Neuronal stem cell (in vitro differentiated cells): Measurements from ENCODE around the gene GPR39.

Source experiments
- DNase-seq: peaks from one replicate; pipeline ENCODE4 v3.0.0-alpha.2; 2013; ENCODE audit warnings: low spot score
- H2AFZ ChIP-seq: one replicate; pipeline ENCODE4 v1.6.1; 2013; ENCODE audit warnings: mild to moderate bottlenecking, low read length, inconsistent platforms
- H2AK5ac ChIP-seq: 2 replicates; pipeline ENCODE4 v1.6.1; 2013; ENCODE audit warnings: low read depth, mild to moderate bottlenecking, inconsistent platforms, low read length, moderate library complexity, mixed read lengths
- H2BK120ac ChIP-seq: 2 replicates; pipeline ENCODE4 v1.6.1; 2013; ENCODE audit warnings: low read depth, mild to moderate bottlenecking, inconsistent platforms, low read length, moderate library complexity, mixed read lengths
- H2BK12ac ChIP-seq: one replicate; pipeline ENCODE4 v1.6.1; 2013; ENCODE audit warnings: low read length, inconsistent platforms
- H2BK15ac ChIP-seq: 2 replicates; pipeline ENCODE4 v1.6.1; 2013; ENCODE audit warnings: mild to moderate bottlenecking, low read length, inconsistent platforms, mixed read lengths
- H2BK5ac ChIP-seq: one replicate; pipeline ENCODE4 v1.6.1; 2013; ENCODE audit warnings: inconsistent platforms, mild to moderate bottlenecking, low read length, moderate library complexity
- H3K14ac ChIP-seq: one replicate; pipeline ENCODE4 v1.6.1; 2013; ENCODE audit warnings: low read length, inconsistent platforms
- H3K18ac ChIP-seq: 2 replicates; pipeline ENCODE4 v1.6.1; 2013; ENCODE audit warnings: low read length, inconsistent platforms
- H3K23ac ChIP-seq: 2 replicates; pipeline ENCODE4 v1.6.1; 2013; ENCODE audit warnings: low read depth, mild to moderate bottlenecking, mixed read lengths, low read length, inconsistent platforms; ENCODE audit not compliant: poor library complexity
- H3K27ac ChIP-seq: replicated peaks from 3 replicates; pipeline ENCODE4 v1.5.1; 2013; ENCODE audit warnings: low read length, inconsistent platforms
- H3K27me3 ChIP-seq, 3 experiments: 2 replicates each; pipeline ENCODE4 v1.6.1; 2013; ENCODE audit warnings: low read length in 3 of 3, mild to moderate bottlenecking in 2 of 3, inconsistent platforms in 1 of 3, low read depth in 1 of 3, mixed read lengths in 1 of 3, moderate library complexity in 1 of 3; ENCODE audit not compliant: control insufficient read depth in 3 of 3, insufficient read depth in 3 of 3
- H3K36me3 ChIP-seq, 2 donors: replicated peaks in 1 of 2; 2 replicates each; pipeline ENCODE4 v1.6.1; 2013; ENCODE audit warnings: low read length in 2 of 2; ENCODE audit not compliant: control insufficient read depth in 2 of 2, insufficient read depth in 2 of 2
- H3K4ac ChIP-seq: 2 replicates; pipeline ENCODE4 v1.6.1; 2013; ENCODE audit warnings: inconsistent platforms, mild to moderate bottlenecking, low read length, moderate library complexity
- H3K4me1 ChIP-seq, 2 donors: 1 replicate in 1 of 2; 2 replicates in 1 of 2; pipeline ENCODE4 v1.6.1; 2013; ENCODE audit warnings: low read length in 2 of 2, low read depth in 1 of 2; ENCODE audit not compliant: control insufficient read depth in 2 of 2, insufficient read depth in 1 of 2
- H3K4me2 ChIP-seq: one replicate; pipeline ENCODE4 v1.6.1; 2013; ENCODE audit warnings: mild to moderate bottlenecking, low read length, inconsistent platforms; ENCODE audit not compliant: insufficient read depth, poor library complexity, severe bottlenecking
- H3K4me3 ChIP-seq, 2 donors: 2 replicates each; pipeline ENCODE4 v1.5.1; 2013; ENCODE audit warnings: low read length in 2 of 2, mild to moderate bottlenecking in 2 of 2, inconsistent platforms in 1 of 2, moderate library complexity in 1 of 2
- H3K79me1 ChIP-seq: one replicate; pipeline ENCODE4 v1.6.1; 2013; ENCODE audit warnings: low read depth, mild to moderate bottlenecking, inconsistent platforms, low read length, moderate library complexity
- H3K9ac ChIP-seq: one replicate; pipeline ENCODE4 v1.6.1; 2013; ENCODE audit warnings: mild to moderate bottlenecking, low read depth, low read length, inconsistent platforms; ENCODE audit not compliant: poor library complexity
- H3K9me3 ChIP-seq, 2 donors: replicated peaks in 1 of 2; 2 replicates each; pipeline versions ENCODE3 to v1.6.1; 2013; ENCODE audit warnings: low read length in 2 of 2, mild to moderate bottlenecking in 2 of 2, inconsistent platforms in 1 of 2, low read depth in 1 of 2, mixed read lengths in 1 of 2, moderate library complexity in 1 of 2; ENCODE audit not compliant: control insufficient read depth in 2 of 2, insufficient read depth in 1 of 2
- H4K8ac ChIP-seq: one replicate; pipeline ENCODE4 v1.6.1; 2013; ENCODE audit warnings: low read depth, mild to moderate bottlenecking, inconsistent platforms, low read length, moderate library complexity
- H4K91ac ChIP-seq: one replicate; pipeline ENCODE4 v1.6.1; 2013; ENCODE audit warnings: low read length, low read depth, mild to moderate bottlenecking, inconsistent platforms; ENCODE audit not compliant: poor library complexity
- WGBS, 2 donors: extraction: QIAGEN DNeasy Blood & Tissue Kit; methylation state at CpG; one replicate each; pipeline ENCODE4 v1.1.7; 2013; ENCODE audit warnings: missing lambda C conversion rate in 2 of 2, mixed read lengths in 1 of 2; ENCODE audit not compliant: insufficient read length in 2 of 2, insufficient replicate concordance in 1 of 2; ENCODE audit errors: extremely low coverage in 2 of 2; 5-methylcytosine and 5-hydroxymethylcytosine counted together

The GPR39 gene

GRCh38 chr2:132468821-132469675 is 52.4 kb downstream of the GPR39 start:
- no peaks in the 10 kb centered on the region for H3K27me3 ChIP-seq

GRCh38 chr2:132470746-132471145 is 54.1 kb downstream of the GPR39 start:
- H3K4me2 ChIP-seq, result no peak overlapping the region
- no peak overlapping the region for H3K18ac ChIP-seq
- H2BK12ac ChIP-seq, result no peak overlapping the region
- no peak overlapping the region for H3K9ac ChIP-seq
- H3K36me3 ChIP-seq, result no peaks in the 10 kb centered on the region
- H3K27me3 ChIP-seq, result no peaks in the 10 kb centered on the region
- H3K14ac ChIP-seq, result no peak overlapping the region
- no peak for DNase-seq
- no peak overlapping the region for H2BK5ac ChIP-seq
- no peaks in the 10 kb centered on the region for H3K79me1 ChIP-seq
- no peak overlapping the region for H3K4me3 ChIP-seq
- no peak overlapping the region for H3K27ac ChIP-seq
- no peak overlapping the region for H4K91ac ChIP-seq
- H3K4ac ChIP-seq, result no peak overlapping the region
- H4K8ac ChIP-seq, result no peak overlapping the region
- peaks cover 0 to 7% of the 10 kb centered on the region in 2 donors for H3K4me1 ChIP-seq
- H2AFZ ChIP-seq, result no peak overlapping the region
- H2BK120ac ChIP-seq, result no peak overlapping the region
- H2AK5ac ChIP-seq, result no peak overlapping the region
- WGBS, 2 donors, result no CpG with 5 or more reads among the region's 2 CpGs
- H2BK15ac ChIP-seq, result no peak overlapping the region
- H3K9me3 ChIP-seq, result peaks cover 13 to 24% of the 10 kb centered on the region in 2 donors
- no peak overlapping the region for H3K23ac ChIP-seq

More at GRCh38 chr2:132468821-132469675, 52.4 kb downstream of the GPR39 start:
- no CpG with 5 or more reads among the region's 9 CpGs for WGBS, 2 donors
- H3K4me2 ChIP-seq, result no peak overlapping the region
- no peak overlapping the region for H3K9ac ChIP-seq
- no peak overlapping the region for H4K8ac ChIP-seq
- H2AK5ac ChIP-seq, result no peak overlapping the region
- H3K4ac ChIP-seq, result no peak overlapping the region
- no peaks in the 10 kb centered on the region for H3K79me1 ChIP-seq
- H3K18ac ChIP-seq, result no peak overlapping the region
- no peak overlapping the region for H3K27ac ChIP-seq
- H3K36me3 ChIP-seq, result no peaks in the 10 kb centered on the region
- H2BK120ac ChIP-seq, result no peak overlapping the region
- H3K4me3 ChIP-seq, result no peak overlapping the region
- H2BK5ac ChIP-seq, result no peak overlapping the region
- H3K23ac ChIP-seq, result no peak overlapping the region
- peak overlapping the region; percentile 36 for H2AFZ ChIP-seq
- no peak for DNase-seq
- H2BK15ac ChIP-seq, result no peak overlapping the region
- no peak overlapping the region for H3K14ac ChIP-seq
- no peak overlapping the region for H4K91ac ChIP-seq
- H3K4me1 ChIP-seq, result peaks cover 0 to 7% of the 10 kb centered on the region in 2 donors
- peaks cover 17 to 27% of the 10 kb centered on the region in 2 donors for H3K9me3 ChIP-seq
- H2BK12ac ChIP-seq, result no peak overlapping the region

GRCh38 chr2:132473174-132473883 is 56.7 kb downstream of the GPR39 start:
- no peak overlapping the region for H3K4me2 ChIP-seq
- H4K91ac ChIP-seq, result no peak overlapping the region
- H3K4me3 ChIP-seq, result no peak overlapping the region
- H3K4ac ChIP-seq, result no peak overlapping the region
- no peaks in the 10 kb centered on the region for H3K79me1 ChIP-seq
- H2BK12ac ChIP-seq, result no peak overlapping the region
- H3K36me3 ChIP-seq, result no peaks in the 10 kb centered on the region
- no peak overlapping the region for H4K8ac ChIP-seq
- H3K14ac ChIP-seq, result no peak overlapping the region
- H3K23ac ChIP-seq, result no peak overlapping the region
- H3K27ac ChIP-seq, result no peak overlapping the region
- WGBS, 2 donors, result no CpG with 5 or more reads among the region's 2 CpGs
- H3K27me3 ChIP-seq, result no peaks in the 10 kb centered on the region
- H2BK15ac ChIP-seq, result no peak overlapping the region
- no peak overlapping the region for H2AK5ac ChIP-seq
- no peak for DNase-seq
- no peak overlapping the region for H2BK120ac ChIP-seq
- H2AFZ ChIP-seq, result no peak overlapping the region
- no peak overlapping the region for H3K9ac ChIP-seq
- peaks cover 0 to 7% of the 10 kb centered on the region in 2 donors for H3K4me1 ChIP-seq
- no peak overlapping the region for H3K18ac ChIP-seq
- H3K9me3 ChIP-seq, result peaks cover 8 to 11% of the 10 kb centered on the region in 2 donors
- no peak overlapping the region for H2BK5ac ChIP-seq

- no peak overlapping the region for H2AFZ ChIP-seq
- H4K8ac ChIP-seq, result no peak overlapping the region
- H2AK5ac ChIP-seq, result no peak overlapping the region
- no peak overlapping the region for H3K9ac ChIP-seq
- no peak overlapping the region for H2BK5ac ChIP-seq
- peaks cover 3% of the 10 kb centered on the region in 2 donors for H3K9me3 ChIP-seq
- H3K4ac ChIP-seq, result no peak overlapping the region
- no peak for DNase-seq
- no peak overlapping the region for H2BK12ac ChIP-seq
- no peak overlapping the region for H2BK120ac ChIP-seq
- H3K4me3 ChIP-seq, result no peak overlapping the region
- H3K4me1 ChIP-seq, result no peaks in the 10 kb centered on the region
- no peak overlapping the region for H3K14ac ChIP-seq
- no peaks in the 10 kb centered on the region for H3K27me3 ChIP-seq
- H3K27ac ChIP-seq, result no peak overlapping the region
- H3K79me1 ChIP-seq, result no peaks in the 10 kb centered on the region
- no CpG with 5 or more reads among the region's 2 CpGs for WGBS, 2 donors
- H2BK15ac ChIP-seq, result no peak overlapping the region
- H3K4me2 ChIP-seq, result no peak overlapping the region
- H3K18ac ChIP-seq, result no peak overlapping the region
- no peak overlapping the region for H3K23ac ChIP-seq
- no peak overlapping the region for H4K91ac ChIP-seq
- H3K36me3 ChIP-seq, result no peaks in the 10 kb centered on the region
Observed at GRCh38 chr2:132475615-132476014, 59.0 kb downstream of the GPR39 start.
